Stomach (tissue), 9 donors: ENCODE results near the gene PTGDS. TPM values are rescaled to one million over a fixed set of nuclear protein-coding genes. Genes with fewer than 3 reads are reported as not detected.

Experiments used
- DNase-seq, 2 donors: peaks; one replicate each; pipeline versions ENCODE4 v3.0.0 to v3.0.0-alpha.2; 2013 to 2019
- H3K27ac ChIP-seq, 5 donors: fragments of 200-600 bp in 4 of 5; sonication (generic) in 4 of 5; one replicate each; pipeline ENCODE4 v1.5.1; 2013 to 2019; ENCODE audit warnings: mild to moderate bottlenecking in 1 of 5, moderate library complexity in 1 of 5
- H3K27me3 ChIP-seq, 3 donors: fragments of 200-600 bp; sonication (generic); one replicate each; pipeline ENCODE4 v1.5.1; 2017 to 2019; ENCODE audit warnings: mixed run types in 1 of 3
- H3K36me3 ChIP-seq, 4 donors: fragments of 200-600 bp; sonication (generic); 1 replicate in 3 of 4; 2 replicates in 1 of 4; pipeline ENCODE4 v1.5.1; 2016 to 2019
- H3K4me1 ChIP-seq, 4 donors: fragments of 200-600 bp; sonication (generic); one replicate each; pipeline ENCODE4 v1.5.1; 2016 to 2019
- H3K4me3 ChIP-seq, 4 donors: fragments of 200-600 bp; sonication (generic) in 3 of 4; one replicate each; pipeline ENCODE4 v1.5.1; 2016 to 2019; ENCODE audit warnings: mild to moderate bottlenecking in 1 of 4
- H3K9me3 ChIP-seq, 4 donors: fragments of 200-600 bp; sonication (generic); one replicate each; pipeline ENCODE4 v1.5.1; 2016 to 2019
- EP300 ChIP-seq: sonication (generic); formaldehyde crosslinking; IDR thresholded peaks from one replicate; pipeline ENCODE4 v1.6.1; 2017; ENCODE audit warnings: antibody characterized with exemption
- POLR2A ChIP-seq, 4 donors: fragments of 450-650 bp; IDR thresholded peaks; one replicate each; pipeline ENCODE4 v1.6.1; 2016; ENCODE audit warnings: antibody characterized with exemption in 4 of 4, control low read depth in 2 of 4, mild to moderate bottlenecking in 1 of 4, moderate library complexity in 1 of 4
- POLR2AphosphoS5 ChIP-seq, 3 donors: sonication (generic); formaldehyde crosslinking; IDR thresholded peaks; one replicate each; pipeline ENCODE4 v1.6.1; 2016; ENCODE audit warnings: antibody characterized with exemption in 3 of 3
- WGBS, 5 donors: extraction: QIAGEN DNeasy Blood & Tissue Kit in 3 of 5; methylation state at CpG; one replicate each; pipeline versions ENCODE4 v1.1.5 to v1.1.7; 2013 to 2018; 5-methylcytosine and 5-hydroxymethylcytosine counted together
- intact Hi-C: fragments of 100-400 bp; cut with DNase I; formaldehyde crosslinking; loops from one replicate; pipeline ENCODE4 v1.15.1; 2023; ENCODE audit warnings: low total_unique reads
- polyA plus RNA-seq, 3 donors: library from polyadenylated mRNA; stranded (reverse); fragments of 200-250 nt; gene quantifications; one replicate each; pipeline ENCODE4 v1.2.3, GENCODE V29; 2013
- total RNA-seq, 5 donors: library from RNA; depleted of rRNA; stranded (reverse); fragments of >200 nt; gene quantifications; one replicate each; pipeline versions ENCODE4 v1.1.0 to v1.2.3, GENCODE V29; 2014 to 2016
- TF ChIP-seq, protein P1 (sequence below), 7 experiments: fragments of 450-650 bp in 4 of 7; fragments of 200-600 bp in 3 of 7; sonication (generic) in 3 of 7; IDR thresholded peaks; one replicate each; pipeline ENCODE4 v1.5.1; 2016 to 2019; ENCODE audit warnings: antibody characterized with exemption in 7 of 7, control low read depth in 2 of 7, mild to moderate bottlenecking in 1 of 7
- donor health status: healthy with polysubstance abuse.
- donor health status: Bipolar disorder and iron deficiency.
- donor health status: healthy.

PTGDS gene
- total and polyA plus RNA-seq, 8 donors, result 2.3 to 64.4 (median 30.6) TPM

DNA sequence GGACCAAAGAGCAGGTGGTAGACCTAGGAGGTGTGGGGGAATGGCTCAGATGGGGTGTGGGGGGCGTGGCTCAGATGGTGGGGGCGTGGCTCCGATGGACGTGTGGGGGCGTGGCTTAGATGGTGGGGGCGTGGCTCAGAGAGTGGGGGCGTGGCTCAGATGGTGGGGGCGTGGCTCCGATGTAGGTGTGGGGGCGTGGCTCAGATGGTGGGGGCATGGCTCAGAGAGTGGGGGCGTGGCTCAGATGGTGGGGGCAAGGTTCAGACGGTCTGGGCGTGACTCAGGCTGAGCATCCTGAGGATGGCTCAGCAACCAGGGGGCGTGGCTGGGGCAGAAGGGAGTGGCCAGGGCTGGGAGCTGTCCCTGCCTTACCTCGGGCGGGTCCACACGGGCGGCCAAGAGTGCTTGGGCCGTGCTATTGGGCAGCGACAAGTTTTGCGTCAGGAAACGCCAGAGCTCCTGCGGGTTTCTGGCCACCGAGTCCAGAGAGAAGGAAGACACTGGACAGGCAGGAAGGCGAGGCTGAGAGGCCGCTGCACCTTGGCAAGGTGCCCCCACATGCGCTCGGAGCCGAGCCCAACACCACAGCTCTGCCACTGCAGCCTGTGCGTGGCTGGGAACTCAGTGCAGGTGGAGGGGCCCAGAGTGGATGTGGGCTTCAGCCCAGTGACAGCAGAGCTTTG lies 44.8 kb downstream of the PTGDS start:
- 44 to 62% (median 52%) methylated on average over 20 to 30 of the region's 30 CpGs for WGBS, 5 donors
- Histone ChIP-seq H3K36me3 (peaks cover 19 to 42% (median 31%) of the 10 kb centered on the region in 4 donors), H3K4me3 (no peak overlapping the region), H3K9me3 (no peaks in the 10 kb centered on the region), H3K4me1 (peaks cover 19 to 49% (median 34%) of the 10 kb centered on the region in 4 donors), H3K27ac (peak overlapping the region in 3 of 5 donors; percentile 24 to 54 (median 37)), H3K27me3 (no peaks in the 10 kb centered on the region)
- peak; percentile 82 to 84 for DNase-seq
- intact Hi-C loops, result loop anchor here (10.0 kb wide), 1 partner anchor 67 kb away; the partner anchor contains the start of gene LCN12
- TF ChIP-seq, protein P1, sequence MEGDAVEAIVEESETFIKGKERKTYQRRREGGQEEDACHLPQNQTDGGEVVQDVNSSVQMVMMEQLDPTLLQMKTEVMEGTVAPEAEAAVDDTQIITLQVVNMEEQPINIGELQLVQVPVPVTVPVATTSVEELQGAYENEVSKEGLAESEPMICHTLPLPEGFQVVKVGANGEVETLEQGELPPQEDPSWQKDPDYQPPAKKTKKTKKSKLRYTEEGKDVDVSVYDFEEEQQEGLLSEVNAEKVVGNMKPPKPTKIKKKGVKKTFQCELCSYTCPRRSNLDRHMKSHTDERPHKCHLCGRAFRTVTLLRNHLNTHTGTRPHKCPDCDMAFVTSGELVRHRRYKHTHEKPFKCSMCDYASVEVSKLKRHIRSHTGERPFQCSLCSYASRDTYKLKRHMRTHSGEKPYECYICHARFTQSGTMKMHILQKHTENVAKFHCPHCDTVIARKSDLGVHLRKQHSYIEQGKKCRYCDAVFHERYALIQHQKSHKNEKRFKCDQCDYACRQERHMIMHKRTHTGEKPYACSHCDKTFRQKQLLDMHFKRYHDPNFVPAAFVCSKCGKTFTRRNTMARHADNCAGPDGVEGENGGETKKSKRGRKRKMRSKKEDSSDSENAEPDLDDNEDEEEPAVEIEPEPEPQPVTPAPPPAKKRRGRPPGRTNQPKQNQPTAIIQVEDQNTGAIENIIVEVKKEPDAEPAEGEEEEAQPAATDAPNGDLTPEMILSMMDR (IDR thresholded peaks at IDR 0.05), result no peak
- TF ChIP-seq POLR2AphosphoS5 (IDR thresholded peaks at IDR 0.05), result no peak
- no peak for TF ChIP-seq EP300
- TF ChIP-seq POLR2A (IDR thresholded peaks at IDR 0.05), result no peak

DNA sequence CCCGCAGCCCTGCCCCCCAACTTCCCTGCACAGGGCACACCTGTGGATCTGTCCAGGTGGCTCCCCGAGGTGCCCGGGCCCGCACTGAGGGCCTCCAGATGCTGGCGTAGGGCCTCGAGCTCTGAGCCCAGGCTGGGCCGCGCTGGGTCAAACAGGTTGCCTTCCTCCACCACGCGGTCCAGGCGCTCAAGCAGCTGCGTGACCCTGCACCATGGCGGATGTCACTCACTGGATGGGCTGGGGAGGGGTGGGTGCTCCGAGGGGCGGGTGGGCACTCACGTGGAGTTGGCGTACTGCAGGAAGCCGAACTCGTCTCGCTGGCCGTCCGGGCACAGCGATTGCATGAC lies 45.3 kb downstream of the PTGDS start:
- no peaks in the 10 kb centered on the region for H3K9me3 ChIP-seq
- H3K36me3 ChIP-seq, result peaks cover 14 to 37% (median 26%) of the 10 kb centered on the region in 4 donors
- no peak overlapping the region for H3K4me3 ChIP-seq
- H3K27me3 ChIP-seq, result no peaks in the 10 kb centered on the region
- H3K27ac ChIP-seq, result peak overlapping the region in 3 of 5 donors; percentile 24 to 54 (median 37)
- H3K4me1 ChIP-seq, result peaks cover 24 to 55% (median 39%) of the 10 kb centered on the region in 4 donors
- DNase-seq, result no peak
- intact Hi-C loops, result loop anchor here (10.0 kb wide), 1 partner anchor 68 kb away; the partner anchor contains the start of gene LCN12
- TF ChIP-seq POLR2AphosphoS5 (IDR thresholded peaks at IDR 0.05) (no peak), EP300 (no peak), POLR2A (IDR thresholded peaks at IDR 0.05) (no peak)
- TF ChIP-seq, protein P1 (IDR thresholded peaks at IDR 0.05), result no peak
- WGBS, 5 donors, result 89 to 95% (median 91%) methylated on average over 8 to 23 of the region's 23 CpGs

DNA sequence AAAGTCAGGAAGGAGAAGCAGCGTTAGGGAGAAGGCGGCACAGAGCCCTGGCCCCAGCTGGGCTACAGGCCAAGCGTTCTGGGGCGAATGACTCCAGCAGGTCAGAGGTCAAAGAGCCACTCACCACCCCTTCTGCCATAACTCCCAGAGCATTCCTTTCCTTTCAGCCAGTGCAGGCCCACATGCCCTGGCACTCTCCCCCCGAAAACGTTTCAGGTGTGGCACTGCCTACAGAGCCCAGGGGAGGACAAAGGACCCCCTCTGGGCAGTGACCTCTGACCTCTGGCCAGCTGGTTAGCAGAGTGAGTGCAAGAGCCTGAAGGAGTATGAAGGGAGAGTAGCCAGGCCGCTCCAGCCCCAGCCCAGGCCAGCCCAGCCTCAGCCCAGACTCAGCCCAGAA lies 45.9 kb downstream of the PTGDS start:
- peaks cover 10 to 31% (median 21%) of the 10 kb centered on the region in 4 donors for H3K36me3 ChIP-seq
- H3K27ac ChIP-seq, result peak overlapping the region in 1 of 5 donors; percentile 42
- H3K4me1 ChIP-seq, result peaks cover 24 to 55% (median 40%) of the 10 kb centered on the region in 4 donors
- TF ChIP-seq, protein P1 (IDR thresholded peaks at IDR 0.05), result no peak
- TF ChIP-seq POLR2AphosphoS5 (IDR thresholded peaks at IDR 0.05) (no peak), POLR2A (IDR thresholded peaks at IDR 0.05) (no peak), EP300 (no peak)
- H3K4me3 ChIP-seq, result no peak overlapping the region
- H3K9me3 ChIP-seq, result no peaks in the 10 kb centered on the region
- WGBS, 5 donors, result 53 to 65% (median 60%) methylated on average over 7 of the region's 7 CpGs
- H3K27me3 ChIP-seq, result no peaks in the 10 kb centered on the region
- intact Hi-C loops, result loop anchor here (10.0 kb wide), 1 partner anchor 68 kb away; the partner anchor contains the start of gene LCN12
- DNase-seq, result no peak

DNA sequence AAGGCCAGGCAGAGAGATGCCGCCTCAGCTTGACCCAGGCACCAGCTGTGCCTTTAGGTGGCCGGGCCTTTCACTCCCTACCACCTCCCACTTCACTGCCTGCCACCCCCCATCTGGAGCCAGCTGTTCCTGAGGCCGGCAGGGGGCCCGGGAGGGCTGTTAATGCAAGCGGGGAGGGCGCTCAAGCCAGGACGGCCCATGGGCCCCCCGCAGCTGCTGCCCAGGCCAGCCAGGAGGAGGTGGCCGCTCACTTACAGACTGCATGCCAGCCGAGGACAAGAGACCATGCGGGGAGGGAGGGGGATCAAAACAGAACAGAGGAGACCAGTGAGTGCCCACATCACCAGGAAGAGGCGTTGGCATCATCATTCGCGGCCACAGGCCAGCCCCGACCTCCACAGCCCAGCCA lies 46.3 kb downstream of the PTGDS start:
- Histone ChIP-seq H3K36me3 (peaks cover 10 to 29% (median 19%) of the 10 kb centered on the region in 4 donors), H3K4me1 (peaks cover 27 to 59% (median 43%) of the 10 kb centered on the region in 4 donors), H3K27ac (peak overlapping the region in 2 of 5 donors; percentile 14 to 42), H3K27me3 (no peaks in the 10 kb centered on the region), H3K9me3 (no peaks in the 10 kb centered on the region), H3K4me3 (no peak overlapping the region)
- intact Hi-C loops, result loop anchor here (10.0 kb wide), 1 partner anchor 69 kb away; the partner anchor contains the start of gene LCN12
- TF ChIP-seq EP300, result no peak
- TF ChIP-seq POLR2AphosphoS5 (IDR thresholded peaks at IDR 0.05), result no peak
- TF ChIP-seq, protein P1 (IDR thresholded peaks at IDR 0.05), result no peak
- TF ChIP-seq POLR2A (IDR thresholded peaks at IDR 0.05), result no peak
- DNase-seq, result no peak
- 85 to 89% (median 86%) methylated on average over 10 to 15 of the region's 15 CpGs for WGBS, 5 donors
